GM19025 (cell line): Measurements from ENCODE around the gene PRAC1.

Experiments used
- ATAC-seq: cut with Tn5 transposase; IDR thresholded peaks from one replicate; pipeline ENCODE4 v1.9.1; 2021; ENCODE audit warnings: mild to moderate bottlenecking, low read depth, moderate library complexity; ENCODE audit not compliant: unreplicated experiment

The PRAC1 gene

GRCh38 chr17:48747445-48748363, 25.4 kb upstream of the PRAC1 start:
- ATAC-seq, result no peak

- ATAC-seq, result no peak
Observed at GRCh38 chr17:48746916-48747444, 24.7 kb upstream of the PRAC1 start.

- no peak for ATAC-seq
Observed at GRCh38 chr17:48745381-48746275, 23.3 kb upstream of the PRAC1 start.

GRCh38 chr17:48740537-48740936, 18.2 kb upstream of the PRAC1 start:
- no peak for ATAC-seq

GRCh38 chr17:48738803-48739526, 16.6 kb upstream of the PRAC1 start:
- no peak for ATAC-seq

GRCh38 chr17:48738424-48738802, 16.1 kb upstream of the PRAC1 start:
- no peak for ATAC-seq

- no peak for ATAC-seq
Observed at GRCh38 chr17:48737330-48738043, 15.2 kb upstream of the PRAC1 start.

- no peak for ATAC-seq
Observed at GRCh38 chr17:48735062-48735351, 12.7 kb upstream of the PRAC1 start.

- no peak for ATAC-seq
Observed at GRCh38 chr17:48734333-48735061, 12.2 kb upstream of the PRAC1 start.

- ATAC-seq, result no peak
Observed at GRCh38 chr17:48733632-48734328, 11.5 kb upstream of the PRAC1 start.

- ATAC-seq, result no peak
Observed at GRCh38 chr17:48732688-48733629, 10.6 kb upstream of the PRAC1 start.

GRCh38 chr17:48731355-48731754, 9.0 kb upstream of the PRAC1 start:
- no peak for ATAC-seq

GRCh38 chr17:48730240-48730550, 7.9 kb upstream of the PRAC1 start:
- ATAC-seq, result no peak

GRCh38 chr17:48729335-48730239, 7.3 kb upstream of the PRAC1 start:
- no peak for ATAC-seq

- no peak for ATAC-seq
Observed at GRCh38 chr17:48728232-48729231, 6.2 kb upstream of the PRAC1 start, which contains the start of gene HOXB13. Gene HOXB13, minus strand, starts transcription at chr17:48728750. Its CDS starts 157 bp downstream, at chr17:48728593.
